Measurements from ENCODE around the gene KIN.

DNA sequence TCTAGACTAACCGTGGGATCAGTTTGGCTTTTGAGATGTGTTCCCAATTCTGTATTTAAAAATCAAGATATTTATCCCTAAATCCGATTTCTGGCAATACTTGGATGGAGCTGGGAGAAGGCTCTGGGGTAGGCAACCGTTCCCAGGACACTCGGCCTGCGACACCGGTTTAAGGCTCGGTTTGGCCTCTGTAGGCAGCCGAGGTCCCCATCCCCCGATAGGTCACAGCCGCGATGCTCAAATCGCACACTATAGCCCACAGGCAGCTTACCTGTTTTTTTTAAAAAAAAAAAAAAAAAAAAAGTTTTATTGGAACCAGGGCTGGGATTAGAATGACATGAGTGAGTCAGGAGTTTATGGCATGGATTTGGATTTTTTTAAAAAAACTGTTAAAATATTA lies 29.8 kb upstream of the KIN start:
- TF ChIP-seq, protein P1, sequence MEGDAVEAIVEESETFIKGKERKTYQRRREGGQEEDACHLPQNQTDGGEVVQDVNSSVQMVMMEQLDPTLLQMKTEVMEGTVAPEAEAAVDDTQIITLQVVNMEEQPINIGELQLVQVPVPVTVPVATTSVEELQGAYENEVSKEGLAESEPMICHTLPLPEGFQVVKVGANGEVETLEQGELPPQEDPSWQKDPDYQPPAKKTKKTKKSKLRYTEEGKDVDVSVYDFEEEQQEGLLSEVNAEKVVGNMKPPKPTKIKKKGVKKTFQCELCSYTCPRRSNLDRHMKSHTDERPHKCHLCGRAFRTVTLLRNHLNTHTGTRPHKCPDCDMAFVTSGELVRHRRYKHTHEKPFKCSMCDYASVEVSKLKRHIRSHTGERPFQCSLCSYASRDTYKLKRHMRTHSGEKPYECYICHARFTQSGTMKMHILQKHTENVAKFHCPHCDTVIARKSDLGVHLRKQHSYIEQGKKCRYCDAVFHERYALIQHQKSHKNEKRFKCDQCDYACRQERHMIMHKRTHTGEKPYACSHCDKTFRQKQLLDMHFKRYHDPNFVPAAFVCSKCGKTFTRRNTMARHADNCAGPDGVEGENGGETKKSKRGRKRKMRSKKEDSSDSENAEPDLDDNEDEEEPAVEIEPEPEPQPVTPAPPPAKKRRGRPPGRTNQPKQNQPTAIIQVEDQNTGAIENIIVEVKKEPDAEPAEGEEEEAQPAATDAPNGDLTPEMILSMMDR (conservative IDR thresholded peaks at IDR 0.05): no peak
- no peak for TF ChIP-seq ZFX (IDR thresholded peaks at IDR 0.05)

Measured in C4-2B (cell line).